ENCODE measurements around the gene ANAPC13. TPM values are rescaled to one million over a fixed set of nuclear protein-coding genes. Genes with fewer than 3 reads are reported as not detected.

Gene ANAPC13
- total RNA-seq, 2 experiments from 2014 or later, result 29.8 to 50.6 TPM

DNA sequence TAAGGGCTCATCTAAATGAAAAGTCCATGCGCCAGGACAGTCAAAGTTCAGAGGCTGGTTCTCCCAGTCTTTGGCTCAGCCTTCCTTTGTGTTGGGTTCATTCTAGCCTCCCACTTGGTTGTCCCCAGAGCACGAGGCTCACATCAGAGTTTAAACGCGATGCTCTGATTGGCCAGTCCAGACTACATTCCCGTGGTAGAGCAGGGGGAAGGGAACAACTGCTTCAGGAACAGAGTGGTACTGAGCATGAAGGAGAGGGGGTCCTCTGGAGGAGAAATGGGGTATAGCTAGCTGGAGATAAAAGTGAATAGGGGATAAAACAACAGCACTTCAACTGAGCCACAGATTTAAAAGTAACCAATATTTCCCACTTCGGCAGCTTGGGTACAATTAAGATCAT is 32.2 kb downstream of the ANAPC13 start:
- ChIA-PET POLR2A (no interaction called here), CTCF (ENCODE audit: unreplicated experiment) (interaction anchor here (1.0 kb wide), 1 partner anchor 108 kb away, joined by 3 read pairs; no protein-coding TSS in a partner anchor)
- peaks cover 8% of the 10 kb centered on the region for H3K4me1 ChIP-seq (ENCODE audit: insufficient read depth, low read length, poor library complexity, severe bottlenecking)
- no peaks in the 10 kb centered on the region for H4K20me1 ChIP-seq (ENCODE audit: insufficient read depth, low read length)
- BruUV-seq (replicated peaks), result no TSS peak
- no peaks in the 10 kb centered on the region for H3K79me2 ChIP-seq (ENCODE audit: insufficient read depth, low read depth, low read length)
- H2AFZ ChIP-seq (ENCODE audit: low read length), result no peak overlapping the region
- no peaks in the 10 kb centered on the region for H3K9me2 ChIP-seq (ENCODE audit: insufficient read depth, low read length)
- H3K9me3 ChIP-seq (ENCODE audit: low read length), result no peaks in the 10 kb centered on the region; the same call in 1 of the 2 replicates
- intact Hi-C loops (cut with micrococcal nuclease; ENCODE audit: unreplicated experiment), result no loop called here
- TF ChIP-seq EZH2phosphoT487 (IDR thresholded peaks at IDR 0.05; ENCODE audit: borderline replicate concordance, low read depth, low read length), result no peak
- TF ChIP-seq CTCF (conservative IDR thresholded peaks at IDR 0.05; ENCODE audit: low read length), result peak; percentile 70
- no peak overlapping the region for H3K4me3 ChIP-seq (ENCODE audit: low read depth, low read length, poor library complexity, severe bottlenecking)
- H3K36me3 ChIP-seq (ENCODE audit: insufficient read depth, low read length), result no peaks in the 10 kb centered on the region; the same call in 1 of the 2 replicates
- H3K4me2 ChIP-seq (ENCODE audit: low read length), result no peak overlapping the region
- no peak overlapping the region for H3K27ac ChIP-seq (ENCODE audit: low read depth, low read length, poor library complexity, severe bottlenecking)
- no peak for DNase-seq (ENCODE audit: low spot score)

- DNase-seq (ENCODE audit: low spot score), result no peak
- CTCF ChIA-PET (ENCODE audit: unreplicated experiment), result no interaction called here
These were observed 35.8 kb downstream of the ANAPC13 start for GRCh38 chr3:134449951-134450350.

More at GRCh38 chr3:134449951-134450350, 35.8 kb downstream of the ANAPC13 start:
- no peak overlapping the region for H3K4me3 ChIP-seq (ENCODE audit: low read depth, low read length, poor library complexity, severe bottlenecking)
- no peaks in the 10 kb centered on the region for H3K9me2 ChIP-seq (ENCODE audit: insufficient read depth, low read length)
- no peak overlapping the region for H3K4me2 ChIP-seq (ENCODE audit: low read length)
- H2AFZ ChIP-seq (ENCODE audit: low read length), result peak overlapping the region; percentile 68; the same call in 1 of the 2 replicates
- no peak overlapping the region for H3K27ac ChIP-seq (ENCODE audit: low read depth, low read length, poor library complexity, severe bottlenecking)
- H3K79me2 ChIP-seq (ENCODE audit: insufficient read depth, low read depth, low read length), result no peaks in the 10 kb centered on the region
- BruUV-seq (replicated peaks), result no TSS peak
- intact Hi-C loops (cut with micrococcal nuclease; ENCODE audit: unreplicated experiment), result no loop called here
- POLR2A ChIA-PET, result interaction anchor here (1.7 kb wide), 1 partner anchor 17 kb away, joined by 5 read pairs; no protein-coding TSS in a partner anchor
- peaks cover 14% of the 10 kb centered on the region; the same call in 1 of the 2 replicates for H3K9me3 ChIP-seq (ENCODE audit: low read length)
- no peaks in the 10 kb centered on the region; the same call in 1 of the 2 replicates for H3K36me3 ChIP-seq (ENCODE audit: insufficient read depth, low read length)
- TF ChIP-seq CTCF (conservative IDR thresholded peaks at IDR 0.05; ENCODE audit: low read length) (no peak), EZH2phosphoT487 (IDR thresholded peaks at IDR 0.05; ENCODE audit: borderline replicate concordance, low read depth, low read length) (no peak)
- H4K20me1 ChIP-seq (ENCODE audit: insufficient read depth, low read length), result no peaks in the 10 kb centered on the region
- peaks cover 8% of the 10 kb centered on the region for H3K4me1 ChIP-seq (ENCODE audit: insufficient read depth, low read length, poor library complexity, severe bottlenecking)
